ENCODE measurements around the gene NAGLU.
A peak's percentile ranks its signal among the peaks of the same experiment; 100 is the strongest.
"Not testable (repeated sequence)": the region's sequence is repeated elsewhere in the genome, so short reads cannot be mapped to it uniquely, and the experiment has no call there.

NAGLU gene

DNA sequence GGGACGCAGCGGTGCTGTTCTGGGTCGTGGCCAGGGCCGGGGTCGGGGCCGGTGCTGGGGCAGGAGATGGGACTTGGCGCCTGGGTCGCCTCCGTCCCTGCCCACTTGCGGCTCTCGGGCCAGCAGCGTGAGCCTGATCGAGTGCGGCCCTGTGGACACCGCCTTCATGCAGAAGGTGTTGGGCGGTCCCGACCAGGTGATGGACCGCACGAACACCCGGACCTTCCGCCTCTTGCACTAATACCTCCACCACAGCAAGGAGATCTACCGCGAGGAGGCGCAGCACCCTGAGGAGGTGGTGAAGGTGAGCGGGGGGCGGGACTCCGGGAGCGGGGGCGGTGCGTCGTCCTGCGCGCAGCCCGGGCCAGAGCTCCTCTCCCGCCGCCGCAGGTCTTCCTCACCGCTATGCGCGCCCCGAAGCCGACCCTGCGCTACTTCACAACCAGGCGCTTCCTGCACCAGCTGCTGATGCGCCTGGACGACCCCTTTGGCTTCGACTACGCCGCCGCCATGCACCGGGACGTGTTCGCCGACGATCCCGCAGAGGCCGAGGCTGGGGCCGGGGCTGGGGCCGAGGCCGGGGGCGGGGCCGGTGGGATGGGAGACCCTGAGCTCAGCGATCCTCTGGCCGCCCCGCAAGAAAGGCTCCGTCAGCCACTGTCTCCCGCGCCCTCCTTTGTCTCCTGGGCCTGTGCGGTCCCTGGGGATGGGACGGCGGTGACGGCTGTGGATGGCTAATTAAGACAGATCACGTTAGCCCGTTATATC, 12.2 kb downstream of the NAGLU start:
- H3K4me3 ChIP-seq (ENCODE audit: low read depth, low read length), result no peak overlapping the region
- DNase-seq (ENCODE audit: low read depth), result no peak
- TF ChIP-seq, protein P1, sequence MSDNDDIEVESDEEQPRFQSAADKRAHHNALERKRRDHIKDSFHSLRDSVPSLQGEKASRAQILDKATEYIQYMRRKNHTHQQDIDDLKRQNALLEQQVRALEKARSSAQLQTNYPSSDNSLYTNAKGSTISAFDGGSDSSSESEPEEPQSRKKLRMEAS (IDR thresholded peaks at IDR 0.05; ENCODE audit: low read depth, low read length), result no peak
- no peak for TF ChIP-seq POLR2A (IDR thresholded peaks at IDR 0.05; ENCODE audit: extremely low read depth, insufficient read length)

DNA sequence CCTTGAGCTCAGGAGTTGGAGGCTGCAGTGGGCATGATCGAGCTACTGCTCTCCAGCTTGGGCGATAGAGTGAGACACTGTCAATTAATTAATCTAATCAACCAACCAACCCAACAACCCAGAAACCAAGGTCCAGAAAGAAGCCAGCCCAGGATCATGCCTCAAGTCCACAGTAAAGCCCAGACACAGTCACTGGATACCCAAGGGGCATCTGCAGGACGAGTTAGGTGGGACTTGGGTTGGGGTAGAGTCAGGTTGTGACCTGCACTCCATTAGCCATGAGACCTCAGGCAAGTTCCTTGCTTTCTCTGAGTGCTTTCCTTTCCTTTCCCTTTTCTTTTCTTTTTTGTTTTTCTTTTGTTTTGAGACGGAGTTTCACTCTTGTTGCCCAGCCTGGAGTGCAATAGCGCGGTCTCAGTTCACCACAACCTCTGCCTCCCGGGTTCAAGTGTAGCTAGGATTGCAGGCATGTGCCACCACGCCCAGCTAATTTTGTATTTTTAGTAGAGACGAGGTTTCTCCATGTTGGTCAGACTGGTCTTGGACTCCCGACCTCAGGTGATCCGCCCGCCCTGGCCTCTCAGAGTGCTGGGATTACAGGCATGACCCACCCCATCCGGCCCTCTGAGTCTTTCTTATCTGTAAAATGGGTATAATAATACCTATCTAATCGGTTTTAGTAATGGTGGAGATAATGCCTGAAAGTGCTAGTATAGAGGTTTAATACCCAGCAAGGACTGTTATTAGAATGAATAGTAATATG, 13.1 kb downstream of the NAGLU start:
- no peak for DNase-seq (ENCODE audit: low read depth)
- TF ChIP-seq, protein P2, sequence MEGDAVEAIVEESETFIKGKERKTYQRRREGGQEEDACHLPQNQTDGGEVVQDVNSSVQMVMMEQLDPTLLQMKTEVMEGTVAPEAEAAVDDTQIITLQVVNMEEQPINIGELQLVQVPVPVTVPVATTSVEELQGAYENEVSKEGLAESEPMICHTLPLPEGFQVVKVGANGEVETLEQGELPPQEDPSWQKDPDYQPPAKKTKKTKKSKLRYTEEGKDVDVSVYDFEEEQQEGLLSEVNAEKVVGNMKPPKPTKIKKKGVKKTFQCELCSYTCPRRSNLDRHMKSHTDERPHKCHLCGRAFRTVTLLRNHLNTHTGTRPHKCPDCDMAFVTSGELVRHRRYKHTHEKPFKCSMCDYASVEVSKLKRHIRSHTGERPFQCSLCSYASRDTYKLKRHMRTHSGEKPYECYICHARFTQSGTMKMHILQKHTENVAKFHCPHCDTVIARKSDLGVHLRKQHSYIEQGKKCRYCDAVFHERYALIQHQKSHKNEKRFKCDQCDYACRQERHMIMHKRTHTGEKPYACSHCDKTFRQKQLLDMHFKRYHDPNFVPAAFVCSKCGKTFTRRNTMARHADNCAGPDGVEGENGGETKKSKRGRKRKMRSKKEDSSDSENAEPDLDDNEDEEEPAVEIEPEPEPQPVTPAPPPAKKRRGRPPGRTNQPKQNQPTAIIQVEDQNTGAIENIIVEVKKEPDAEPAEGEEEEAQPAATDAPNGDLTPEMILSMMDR (IDR thresholded peaks at IDR 0.05; ENCODE audit: low read depth, low read length), result no peak
- TF ChIP-seq, protein P1 (IDR thresholded peaks at IDR 0.05; ENCODE audit: low read depth, low read length), result no peak
- TF ChIP-seq POLR2A (IDR thresholded peaks at IDR 0.05; ENCODE audit: extremely low read depth, insufficient read length) (no peak), MYC (IDR thresholded peaks at IDR 0.05; ENCODE audit: low read depth, low read length) (no peak)
- no peak overlapping the region for H3K4me3 ChIP-seq (ENCODE audit: low read depth, low read length)

DNA sequence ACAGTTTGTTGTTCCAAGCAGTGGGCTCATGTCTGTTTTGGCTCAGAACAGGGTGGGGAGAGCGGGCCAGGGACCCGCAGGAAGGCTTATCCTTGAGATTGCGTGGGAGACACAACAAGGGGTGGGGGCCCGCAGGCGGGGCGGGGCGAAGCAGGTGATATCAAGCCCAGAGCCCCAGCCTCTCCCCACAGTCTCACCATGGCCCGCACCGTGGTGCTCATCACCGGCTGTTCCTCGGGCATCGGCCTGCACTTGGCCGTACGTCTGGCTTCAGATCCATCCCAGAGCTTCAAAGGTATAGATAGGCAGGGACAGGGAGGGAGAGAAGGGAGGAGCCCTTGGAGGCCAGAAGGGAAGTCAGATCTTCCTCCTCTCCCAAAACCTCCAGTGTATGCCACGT, 16.7 kb downstream of the NAGLU start, which contains the start of gene HSD17B1:
HSD17B1 (plus strand) TSS at position 188 of the 400 bp plus-strand sequence; CDS start at position 199, 11 bp downstream.
- DNase-seq (ENCODE audit: low read depth); H3K4me3 ChIP-seq (ENCODE audit: low read depth, low read length): not testable (repeated sequence)

DNA sequence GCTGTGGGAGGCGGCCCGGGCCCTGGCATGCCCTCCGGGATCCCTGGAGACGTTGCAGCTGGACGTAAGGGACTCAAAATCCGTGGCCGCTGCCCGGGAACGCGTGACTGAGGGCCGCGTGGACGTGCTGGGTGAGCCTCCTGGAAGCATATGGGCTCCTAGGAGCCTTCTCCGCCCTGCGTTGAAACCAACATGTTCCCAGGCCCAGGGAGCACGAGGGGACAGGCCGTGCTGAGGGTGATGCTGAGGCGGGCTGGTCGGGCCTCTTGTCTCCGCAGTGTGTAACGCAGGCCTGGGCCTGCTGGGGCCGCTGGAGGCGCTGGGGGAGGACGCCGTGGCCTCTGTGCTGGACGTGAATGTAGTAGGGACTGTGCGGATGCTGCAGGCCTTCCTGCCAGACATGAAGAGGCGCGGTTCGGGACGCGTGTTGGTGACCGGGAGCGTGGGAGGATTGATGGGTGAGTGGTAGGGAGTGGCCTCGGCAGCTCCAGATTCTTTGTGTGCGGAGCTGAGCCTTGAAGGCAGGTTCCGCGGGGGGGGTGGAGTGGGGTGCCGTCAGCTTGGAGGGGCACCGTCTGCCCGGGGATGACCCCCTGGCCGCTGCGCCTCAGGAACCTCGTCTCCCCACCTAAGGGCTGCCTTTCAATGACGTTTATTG, 17.2 kb downstream of the NAGLU start:
- no peak overlapping the region for H3K4me3 ChIP-seq (ENCODE audit: low read depth, low read length)
- TF ChIP-seq, protein P2 (IDR thresholded peaks at IDR 0.05; ENCODE audit: low read depth, low read length), result no peak
- TF ChIP-seq MYC (IDR thresholded peaks at IDR 0.05; ENCODE audit: low read depth, low read length) (no peak), POLR2A (IDR thresholded peaks at IDR 0.05; ENCODE audit: extremely low read depth, insufficient read length) (no peak)
- TF ChIP-seq, protein P1 (IDR thresholded peaks at IDR 0.05; ENCODE audit: low read depth, low read length), result no peak
- DNase-seq (ENCODE audit: low read depth), result no peak

DNA sequence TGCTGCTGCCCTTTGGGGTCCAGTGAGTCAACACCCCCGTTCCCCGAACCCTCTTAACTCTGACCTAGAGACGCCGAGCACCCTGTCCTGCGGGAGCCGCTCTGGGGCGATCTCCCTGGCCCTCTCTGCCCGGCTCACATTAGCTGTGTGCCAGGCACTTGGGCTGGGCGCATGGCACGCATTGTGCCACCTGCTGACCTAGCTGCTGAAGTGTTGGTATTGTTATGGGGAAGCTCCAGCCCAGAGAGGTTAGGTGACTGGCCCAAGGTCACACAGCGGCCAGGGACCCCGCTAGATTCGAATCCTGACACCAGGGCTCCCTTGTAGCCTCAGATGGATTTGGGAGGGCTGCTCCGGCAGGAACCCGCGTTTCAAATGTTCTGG, 17.8 kb downstream of the NAGLU start:
- TF ChIP-seq POLR2A (IDR thresholded peaks at IDR 0.05; ENCODE audit: extremely low read depth, insufficient read length) (no peak), MYC (IDR thresholded peaks at IDR 0.05; ENCODE audit: low read depth, low read length) (no peak)
- TF ChIP-seq, protein P1 (IDR thresholded peaks at IDR 0.05; ENCODE audit: low read depth, low read length), result no peak
- TF ChIP-seq, protein P2 (IDR thresholded peaks at IDR 0.05; ENCODE audit: low read depth, low read length), result no peak
- peak overlapping the region; percentile 70 for H3K4me3 ChIP-seq (ENCODE audit: low read depth, low read length)
- peak; percentile 26 for DNase-seq (ENCODE audit: low read depth)

DNA sequence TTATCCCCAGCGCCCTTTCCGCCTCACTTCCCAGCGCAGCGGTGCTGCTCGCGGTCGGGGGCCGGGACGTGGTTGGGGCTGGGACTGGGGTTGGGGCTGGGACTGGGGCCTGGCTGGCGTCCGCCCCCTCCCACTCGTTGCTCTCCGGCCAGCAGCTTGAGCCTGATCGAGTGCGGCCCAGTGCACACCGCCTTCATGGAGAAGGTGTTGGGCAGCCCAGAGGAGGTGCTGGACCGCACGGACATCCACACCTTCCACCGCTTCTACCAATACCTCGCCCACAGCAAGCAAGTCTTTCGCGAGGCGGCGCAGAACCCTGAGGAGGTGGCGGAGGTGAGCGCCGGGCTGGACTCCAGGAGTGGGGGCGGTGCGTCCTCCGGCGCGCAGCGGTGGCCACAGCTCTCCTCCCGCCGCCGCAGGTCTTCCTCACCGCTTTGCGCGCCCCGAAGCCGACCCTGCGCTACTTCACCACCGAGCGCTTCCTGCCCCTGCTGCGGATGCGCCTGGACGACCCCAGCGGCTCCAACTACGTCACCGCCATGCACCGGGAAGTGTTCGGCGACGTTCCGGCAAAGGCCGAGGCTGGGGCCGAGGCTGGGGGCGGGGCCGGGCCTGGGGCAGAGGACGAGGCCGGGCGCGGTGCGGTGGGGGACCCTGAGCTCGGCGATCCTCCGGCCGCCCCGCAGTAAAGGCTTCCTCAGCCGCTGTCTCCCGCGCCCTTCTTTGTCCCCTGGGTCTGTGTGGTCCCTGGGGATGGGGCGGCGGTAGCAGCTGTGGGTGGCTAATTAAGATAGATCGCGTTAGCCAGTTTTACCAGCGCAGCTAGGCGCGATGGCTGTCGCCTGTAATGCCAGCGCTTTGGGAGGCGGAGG, 18.4 kb downstream of the NAGLU start:
- peak; percentile 92 for DNase-seq (ENCODE audit: low read depth)
- no peak; the same call in 1 of the 2 replicates for TF ChIP-seq MYC (IDR thresholded peaks at IDR 0.05; ENCODE audit: low read depth, low read length)
- TF ChIP-seq POLR2A (IDR thresholded peaks at IDR 0.05; ENCODE audit: extremely low read depth, insufficient read length), result peak; percentile 74
- H3K4me3 ChIP-seq (ENCODE audit: low read depth, low read length), result peak overlapping the region; percentile 70
